Panc1 (cell line): ENCODE data around the gene NACA2. TPM values are rescaled to one million over a fixed set of nuclear protein-coding genes. Genes with fewer than 3 reads are reported as not detected.

ENCODE experiments used
- ATAC-seq: fragments of 200-7000 bp; cut with Tn5 transposase; 2 replicates; pipeline ENCODE4 v1.9.1; 2020; ENCODE audit warnings: mild to moderate bottlenecking, moderate library complexity
- BruUV-seq: library from RNA; stranded (reverse); fragments of 400-500 nt; replicated peaks from 2 replicates; lab custom pipeline; 2021; lab: Mats Ljungman, UMichigan
- CTCF ChIA-PET: fragments of 300-600 bp; sonication (Branson Sonifier 250); formaldehyde crosslinking; loops from one replicate; lab custom pipeline; 2022; ENCODE audit warnings: antibody characterized with exemption; lab: Charles Lee
- POLR2A ChIA-PET: fragments of 300-600 bp; sonication (Branson Sonifier 250); formaldehyde crosslinking; loops from one replicate; lab custom pipeline; 2022; ENCODE audit warnings: antibody characterized with exemption; lab: Charles Lee
- DNase-seq: peaks from one replicate; pipeline ENCODE4 v3.0.0-alpha.2; 2010; ENCODE audit warnings: low read depth, low spot score
- H3K27ac ChIP-seq: 2 replicates; pipeline ENCODE4 v1.5.1; 2011; ENCODE audit warnings: mild to moderate bottlenecking, low read length, inconsistent platforms
- H3K27me3 ChIP-seq: fragments of 200-500 bp; sonication (Bioruptor generic); 2 replicates; pipeline ENCODE4 v1.6.0; 2014; ENCODE audit warnings: low read length, inconsistent platforms; ENCODE audit not compliant: control insufficient read depth, insufficient read depth
- H3K36me3 ChIP-seq: fragments of 200-500 bp; sonication (Bioruptor generic); 2 replicates; pipeline ENCODE4 v1.5.1; 2014; ENCODE audit warnings: inconsistent platforms, mild to moderate bottlenecking, low read length, moderate library complexity; ENCODE audit not compliant: control insufficient read depth, insufficient read depth
- H3K4me1 ChIP-seq: 2 replicates; pipeline ENCODE4 v1.5.1; 2011; ENCODE audit warnings: inconsistent platforms, mild to moderate bottlenecking, low read length, moderate library complexity; ENCODE audit not compliant: control insufficient read depth, insufficient read depth
- H3K4me3 ChIP-seq, 2 experiments: 2 replicates each; pipeline ENCODE4 v1.5.1; 2011 to 2012; ENCODE audit warnings: low read depth in 2 of 2, low read length in 2 of 2, mild to moderate bottlenecking in 2 of 2, inconsistent platforms in 1 of 2, moderate library complexity in 1 of 2
- H3K9me3 ChIP-seq: fragments of 200-500 bp; sonication (Bioruptor generic); 2 replicates; pipeline ENCODE4 v1.5.1; 2014; ENCODE audit warnings: low read depth, mild to moderate bottlenecking, inconsistent platforms, low read length, moderate library complexity; ENCODE audit not compliant: control insufficient read depth, insufficient read depth
- CTCF ChIP-seq: fragments of 450-650 bp; IDR thresholded peaks from 2 replicates; pipeline ENCODE4 v1.5.1; 2017; ENCODE audit warnings: mild to moderate bottlenecking
- POLR2AphosphoS5 ChIP-seq: IDR thresholded peaks from 2 replicates; pipeline ENCODE4 v1.6.1; 2012; ENCODE audit warnings: mild to moderate bottlenecking, low read depth, low read length, moderate library complexity
- REST ChIP-seq, 2 experiments: IDR thresholded peaks; 2 replicates each; pipeline ENCODE4 v1.6.1; 2011 to 2012; ENCODE audit warnings: low read depth in 2 of 2, control low read depth in 1 of 2, low read length in 1 of 2, mild to moderate bottlenecking in 1 of 2, moderate library complexity in 1 of 2; ENCODE audit not compliant: insufficient read depth in 1 of 2
- SIN3A ChIP-seq: IDR thresholded peaks from 2 replicates; pipeline ENCODE4 v1.6.1; 2012; ENCODE audit warnings: low read depth, mild to moderate bottlenecking, low read length, moderate library complexity, borderline replicate concordance; ENCODE audit not compliant: insufficient read depth
- TCF7L2 ChIP-seq: IDR thresholded peaks from 2 replicates; pipeline ENCODE4 v1.6.1; 2011; ENCODE audit warnings: mild to moderate bottlenecking, low read depth, low read length, inconsistent platforms
- in situ Hi-C: cut with HindIII; loops from 2 replicates; pipeline ENCODE4 v1.10.0; 2016; ENCODE audit warnings: low sequenced_read_pairs, low pct_unique_long_range_greater_than_20kb
- intact Hi-C: fragments of 100-400 bp; cut with micrococcal nuclease; formaldehyde crosslinking; loops from one replicate; pipeline ENCODE4 v1.10.0; 2022; ENCODE audit not compliant: unreplicated experiment
- total RNA-seq: library from RNA; stranded (reverse); gene quantifications from one replicate; pipeline ENCODE4 v1.2.1, GENCODE V29; 2021; ENCODE audit not compliant: unreplicated experiment

Gene NACA2
- total RNA-seq, 1 experiment from 2014 or later: not detected

DNA sequence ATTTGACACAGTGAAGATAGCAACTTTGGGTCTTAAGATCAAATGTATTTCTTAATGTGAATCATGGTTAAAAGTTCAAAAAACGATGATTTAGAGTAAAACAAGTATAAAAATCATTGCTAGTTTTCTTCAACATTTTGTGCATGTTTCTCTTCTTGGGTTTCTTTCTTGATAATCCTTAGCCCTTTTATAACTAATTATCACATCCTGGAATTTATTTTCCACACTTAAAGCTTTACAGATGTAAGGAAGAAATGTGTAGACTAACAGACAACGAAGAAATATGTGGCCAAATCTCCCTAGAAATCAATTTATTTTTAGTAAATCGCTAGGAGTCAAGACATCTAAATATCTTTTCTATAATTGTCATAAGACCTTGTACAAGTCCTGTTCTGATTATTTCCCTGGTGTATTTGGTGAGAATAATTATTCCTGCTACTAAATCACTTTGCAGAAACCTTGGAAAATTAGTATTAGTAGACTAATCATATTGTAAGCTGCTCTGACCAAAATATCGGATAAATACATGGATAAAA, 4.9 kb downstream of the NACA2 start:
- ChIA-PET POLR2A (interaction anchor here (0.7 kb wide), 1 partner anchor 250 kb away, joined by 3 read pairs; no protein-coding TSS in a partner anchor), CTCF (interaction anchor here (0.6 kb wide), 1 partner anchor 18 kb away, joined by 4 read pairs; no protein-coding TSS in a partner anchor)
- H3K36me3 ChIP-seq: no peaks in the 10 kb centered on the region
- no peaks in the 10 kb centered on the region for H3K9me3 ChIP-seq
- DNase-seq (no peak), ATAC-seq (no peak)
- H3K4me3 ChIP-seq: no peak overlapping the region
- H3K27ac ChIP-seq: no peak overlapping the region
- in situ Hi-C loops: no loop called here
- BruUV-seq: no TSS peak
- intact Hi-C loops: no loop called here
- no peak for TF ChIP-seq SIN3A
- TF ChIP-seq POLR2AphosphoS5: no peak
- no peak for TF ChIP-seq CTCF
- no peak for TF ChIP-seq REST (IDR thresholded peaks at IDR 0.05; ENCODE audit: insufficient read depth in 1 of 2, low read depth in 2 of 2, low read length in 1 of 2)
- TF ChIP-seq TCF7L2: no peak
- no peaks in the 10 kb centered on the region for H3K4me1 ChIP-seq
- peaks cover 12% of the 10 kb centered on the region; the same call in 1 of the 2 replicates for H3K27me3 ChIP-seq

DNA sequence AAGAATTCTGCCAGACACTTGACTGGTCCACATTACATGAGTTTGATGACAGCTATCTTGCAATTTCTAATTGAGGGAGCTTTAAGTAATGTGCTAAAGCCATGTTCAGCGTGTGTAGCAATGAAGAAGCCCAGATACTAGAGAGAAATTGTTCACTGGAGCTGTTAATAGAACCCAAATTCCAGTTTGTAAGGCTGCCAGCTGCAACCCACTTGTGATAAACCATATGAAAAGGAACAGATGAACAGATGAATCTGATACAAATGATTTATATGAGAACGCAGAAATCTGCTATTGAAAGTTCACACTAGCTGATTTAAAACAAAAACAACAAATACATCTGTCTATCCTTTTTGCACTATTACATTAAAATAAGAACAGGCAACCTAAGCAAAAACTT, 6.2 kb downstream of the NACA2 start:
- ATAC-seq (no peak), DNase-seq (no peak)
- in situ Hi-C loops (no loop called here), intact Hi-C loops (no loop called here)
- POLR2A ChIA-PET: no interaction called here
- Histone ChIP-seq H3K9me3 (no peaks in the 10 kb centered on the region), H3K27ac (no peak overlapping the region), H3K4me3 (no peak overlapping the region), H3K27me3 (peaks cover 7% of the 10 kb centered on the region; the same call in 1 of the 2 replicates), H3K4me1 (no peaks in the 10 kb centered on the region), H3K36me3 (no peaks in the 10 kb centered on the region)
- TF ChIP-seq REST (IDR thresholded peaks at IDR 0.05; ENCODE audit: insufficient read depth in 1 of 2, low read depth in 2 of 2, low read length in 1 of 2) (no peak), SIN3A (no peak), CTCF (no peak), TCF7L2 (no peak), POLR2AphosphoS5 (no peak)
- CTCF ChIA-PET: no interaction called here
- no TSS peak for BruUV-seq
